K562 (cell line): ENCODE measurements around the gene PHF20. TPM values are rescaled to one million over a fixed set of nuclear protein-coding genes. Genes with fewer than 3 reads are reported as not detected.

Experiments used
- ARID2 ChIP-seq: fragments of 450-650 bp; IDR thresholded peaks from 2 replicates; pipeline ENCODE4 v1.6.1; 2017; ENCODE audit warnings: antibody characterized with exemption, mild to moderate bottlenecking
- ATF1 ChIP-seq, 2 experiments: fragments of 450-650 bp in 1 of 2; IDR thresholded peaks; 2 replicates each; pipeline ENCODE4 v1.6.1; 2016; ENCODE audit warnings: missing compliant biosample characterization in 1 of 2, missing genetic modification characterization in 1 of 2
- CREBBP ChIP-seq: IDR thresholded peaks from one replicate; pipeline ENCODE4 v1.6.1; 2012; ENCODE audit warnings: low read depth, mild to moderate bottlenecking, control low read depth, inconsistent platforms, low read length
- CREM ChIP-seq: IDR thresholded peaks from 2 replicates; pipeline ENCODE4 v1.6.1; 2014; ENCODE audit warnings: antibody characterized with exemption, low read depth
- GATAD2B ChIP-seq: fragments of 450-650 bp; IDR thresholded peaks from 2 replicates; pipeline ENCODE4 v1.6.1; 2017; ENCODE audit warnings: mild to moderate bottlenecking, borderline replicate concordance
- KDM1A ChIP-seq, 2 experiments: fragments of 450-650 bp; IDR thresholded peaks; 2 replicates each; pipeline ENCODE4 v1.6.1; 2016; ENCODE audit warnings: mild to moderate bottlenecking in 2 of 2
- KLF1 ChIP-seq: fragments of 450-650 bp; IDR thresholded peaks from 2 replicates; pipeline ENCODE4 v1.6.1; 2016; ENCODE audit warnings: missing genetic modification characterization, missing compliant biosample characterization
- KLF10 ChIP-seq: fragments of 250-450 bp; sonication (Bioruptor Pico); IDR thresholded peaks from 2 replicates; pipeline ENCODE4 v1.6.1; 2021; ENCODE audit warnings: matching md5 sums
- NUFIP1 ChIP-seq: fragments of 450-650 bp; IDR thresholded peaks from 2 replicates; pipeline ENCODE4 v1.6.1; 2018; ENCODE audit not compliant: partially characterized antibody
- PTRF ChIP-seq: fragments of 450-650 bp; IDR thresholded peaks from 2 replicates; pipeline ENCODE4 v1.6.1; 2016; ENCODE audit warnings: mild to moderate bottlenecking, missing genetic modification characterization, missing compliant biosample characterization
- RBFOX2 ChIP-seq: fragments of 200-400 bp; formaldehyde crosslinking; IDR thresholded peaks from 2 replicates; pipeline ENCODE4 v1.6.1; 2017; ENCODE audit warnings: low read depth, mild to moderate bottlenecking, low read length, moderate library complexity
- RCOR1 ChIP-seq, 2 experiments: IDR thresholded peaks; 2 replicates each; pipeline ENCODE4 v1.6.1; 2012; ENCODE audit warnings: low read depth in 2 of 2, low read length in 2 of 2, borderline replicate concordance in 1 of 2, improper control_type of control experiment in 1 of 2
- SIN3A ChIP-seq, 2 experiments: fragments of 150-350 bp in 1 of 2; IDR thresholded peaks; 2 replicates each; pipeline ENCODE4 v1.6.1; 2011 to 2016; ENCODE audit warnings: borderline replicate concordance in 2 of 2, low read depth in 2 of 2, low read length in 2 of 2, mild to moderate bottlenecking in 2 of 2, moderate library complexity in 2 of 2; ENCODE audit not compliant: control insufficient read depth in 1 of 2
- SRSF7 ChIP-seq: fragments of 200-400 bp; formaldehyde crosslinking; optimal IDR thresholded peaks from 2 replicates; pipeline ENCODE3; 2017; ENCODE audit warnings: mild to moderate bottlenecking, low read depth, low read length
- ZKSCAN8 ChIP-seq: fragments of 200-800 bp; sonication (Bioruptor generic); IDR thresholded peaks from 2 replicates; pipeline ENCODE4 v1.6.1; 2016; ENCODE audit warnings: missing genetic modification characterization, missing compliant biosample characterization
- ZNF143 ChIP-seq: sonication (generic); formaldehyde crosslinking; IDR thresholded peaks from 2 replicates; pipeline ENCODE4 v1.9.0; 2022; ENCODE audit warnings: mild to moderate bottlenecking, missing genetic modification reagents
- ZNF146 ChIP-seq: IDR thresholded peaks from one replicate; pipeline ENCODE4 v1.6.1; 2018; ENCODE audit warnings: missing compliant biosample characterization; ENCODE audit not compliant: unreplicated experiment
- ZNF23 ChIP-seq: fragments of 250-450 bp; sonication (Bioruptor Pico); IDR thresholded peaks from 2 replicates; pipeline ENCODE4 v1.4.0; 2020; ENCODE audit warnings: mild to moderate bottlenecking
- ZNF644 ChIP-seq: fragments of 200-800 bp; sonication (Bioruptor generic); IDR thresholded peaks from 2 replicates; pipeline ENCODE4 v1.6.1; 2016; ENCODE audit warnings: low read depth, missing genetic modification characterization, missing compliant biosample characterization
- ZNF780A ChIP-seq: fragments of 250-450 bp; sonication (Bioruptor Pico); IDR thresholded peaks from 2 replicates; pipeline ENCODE4 v1.5.0; 2021; ENCODE audit warnings: mild to moderate bottlenecking
- polyA plus RNA-seq, 8 experiments: library from polyadenylated mRNA; depleted of rRNA in 4 of 8; stranded (reverse) in 5 of 8; unstranded in 3 of 8; fragments of >200 nt; fragmentation: Nextera tagmentation in 2 of 8; fragmentation: Illumina TruSeq in 1 of 8; extraction: Ambion mirVana in 2 of 8; extraction: Trizol in 1 of 8; gene quantifications; 2 replicates each; pipeline versions ENCODE4 v1.2.1 to v1.2.3, GENCODE V29; 2011 to 2014; ENCODE audit warnings: inconsistent platforms in 1 of 8, missing spikeins in 1 of 8
- total RNA-seq, 7 experiments: library from RNA; depleted of rRNA in 6 of 7; stranded (reverse); fragments of >200 nt in 6 of 7; fragmentation: Illumina TruSeq in 2 of 7; extraction: Trizol in 2 of 7; gene quantifications; 2 replicates each; pipeline versions ENCODE4 v1.2.1 to v1.2.3, GENCODE V29; 2011 to 2021; ENCODE audit warnings: low replicate concordance in 1 of 7
- TF ChIP-seq, protein P1 (sequence below): sonication (generic); formaldehyde crosslinking; IDR thresholded peaks from 2 replicates; pipeline ENCODE4 v1.9.0; 2022; ENCODE audit warnings: mild to moderate bottlenecking, missing genetic modification reagents
- TF ChIP-seq, protein P2 (sequence below): fragments of 450-650 bp; formaldehyde crosslinking; IDR thresholded peaks from 2 replicates; pipeline ENCODE4 v1.4.0; 2020; ENCODE audit warnings: mild to moderate bottlenecking, moderate library complexity
- TF ChIP-seq, protein P3 (sequence below): fragments of 250-450 bp; sonication (Bioruptor Pico); IDR thresholded peaks from 2 replicates; pipeline ENCODE4 v1.4.0; 2020; ENCODE audit warnings: mild to moderate bottlenecking, moderate library complexity
- TF ChIP-seq, protein P4 (sequence below): fragments of 450-650 bp; IDR thresholded peaks from 2 replicates; pipeline ENCODE4 v1.6.1; 2016; ENCODE audit warnings: missing biosample characterization, missing genetic modification characterization

Gene PHF20
- total and polyA plus RNA-seq, 9 of the 15 experiments (the other 6 are each of a cell fraction or from before 2014, with no cell fraction given): 49.9 to 196 (median 70.7) TPM

DNA sequence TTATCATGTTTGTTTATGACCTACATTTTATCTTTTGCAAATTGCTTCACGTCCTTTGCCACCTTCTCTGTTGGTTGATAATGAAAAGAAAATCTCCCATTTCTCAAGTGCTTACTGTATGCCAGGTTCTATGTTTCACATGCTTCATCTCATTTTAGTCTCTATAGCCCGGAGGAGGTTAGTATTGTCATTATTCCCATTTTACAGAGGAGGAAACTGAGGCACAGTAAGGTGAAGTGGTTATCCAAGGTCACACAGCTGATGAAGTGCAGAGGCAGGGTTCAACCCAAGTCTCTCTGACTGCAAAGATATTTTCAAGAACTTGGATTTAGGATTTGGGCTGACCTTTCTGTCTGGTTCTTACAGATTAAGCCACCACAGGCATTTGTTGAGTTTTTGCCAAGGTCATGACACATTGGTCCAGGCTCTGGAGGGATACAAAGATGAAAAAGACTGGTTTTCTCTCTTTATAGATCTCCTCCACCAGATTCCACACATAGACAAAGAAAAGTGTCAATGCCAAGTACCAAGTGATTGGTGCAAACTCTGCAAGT is 217.2 kb downstream of the PHF20 start (continued):
- TF ChIP-seq, protein P1, sequence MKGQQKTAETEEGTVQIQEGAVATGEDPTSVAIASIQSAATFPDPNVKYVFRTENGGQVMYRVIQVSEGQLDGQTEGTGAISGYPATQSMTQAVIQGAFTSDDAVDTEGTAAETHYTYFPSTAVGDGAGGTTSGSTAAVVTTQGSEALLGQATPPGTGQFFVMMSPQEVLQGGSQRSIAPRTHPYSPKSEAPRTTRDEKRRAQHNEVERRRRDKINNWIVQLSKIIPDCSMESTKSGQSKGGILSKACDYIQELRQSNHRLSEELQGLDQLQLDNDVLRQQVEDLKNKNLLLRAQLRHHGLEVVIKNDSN: no peak
- TF ChIP-seq ATF1 (CRISPR knock-in tag; IDR thresholded peaks at IDR 0.05) (no peak), ATF1 (tag; IDR thresholded peaks at IDR 0.05) (no peak), CREM (no peak), SIN3A (IDR thresholded peaks at IDR 0.05; ENCODE audit: borderline replicate concordance in 2 of 2, control insufficient read depth in 1 of 2, low read depth in 2 of 2, low read length in 2 of 2) (no peak), KDM1A (IDR thresholded peaks at IDR 0.05) (peak; percentile 68 to 75; a peak in 3 of 4 replicates), ZNF780A (CRISPR knock-in tag) (no peak), ZNF644 (no peak), ZNF23 (CRISPR knock-in tag) (no peak), ZKSCAN8 (CRISPR knock-in tag) (no peak), PTRF (tag) (no peak), KLF10 (CRISPR knock-in tag) (no peak), SRSF7 (no peak), KLF1 (tag) (no peak), RBFOX2 (no peak), NUFIP1 (no peak), CREBBP (no peak), ZNF146 (CRISPR knock-in tag) (no peak), RCOR1 (IDR thresholded peaks at IDR 0.05; ENCODE audit: borderline replicate concordance in 1 of 2, low read depth in 2 of 2, low read length in 2 of 2) (no peak), ARID2 (no peak), ZNF143 (CRISPR knock-in tag) (no peak), GATAD2B (no peak)
- TF ChIP-seq, protein P2, sequence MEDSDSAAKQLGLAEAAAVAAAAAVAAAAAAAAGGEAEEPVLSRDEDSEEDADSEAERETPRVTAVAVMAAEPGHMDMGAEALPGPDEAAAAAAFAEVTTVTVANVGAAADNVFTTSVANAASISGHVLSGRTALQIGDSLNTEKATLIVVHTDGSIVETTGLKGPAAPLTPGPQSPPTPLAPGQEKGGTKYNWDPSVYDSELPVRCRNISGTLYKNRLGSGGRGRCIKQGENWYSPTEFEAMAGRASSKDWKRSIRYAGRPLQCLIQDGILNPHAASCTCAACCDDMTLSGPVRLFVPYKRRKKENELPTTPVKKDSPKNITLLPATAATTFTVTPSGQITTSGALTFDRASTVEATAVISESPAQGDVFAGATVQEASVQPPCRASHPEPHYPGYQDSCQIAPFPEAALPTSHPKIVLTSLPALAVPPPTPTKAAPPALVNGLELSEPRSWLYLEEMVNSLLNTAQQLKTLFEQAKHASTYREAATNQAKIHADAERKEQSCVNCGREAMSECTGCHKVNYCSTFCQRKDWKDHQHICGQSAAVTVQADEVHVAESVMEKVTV (CRISPR knock-in tag): no peak
- TF ChIP-seq, protein P3, sequence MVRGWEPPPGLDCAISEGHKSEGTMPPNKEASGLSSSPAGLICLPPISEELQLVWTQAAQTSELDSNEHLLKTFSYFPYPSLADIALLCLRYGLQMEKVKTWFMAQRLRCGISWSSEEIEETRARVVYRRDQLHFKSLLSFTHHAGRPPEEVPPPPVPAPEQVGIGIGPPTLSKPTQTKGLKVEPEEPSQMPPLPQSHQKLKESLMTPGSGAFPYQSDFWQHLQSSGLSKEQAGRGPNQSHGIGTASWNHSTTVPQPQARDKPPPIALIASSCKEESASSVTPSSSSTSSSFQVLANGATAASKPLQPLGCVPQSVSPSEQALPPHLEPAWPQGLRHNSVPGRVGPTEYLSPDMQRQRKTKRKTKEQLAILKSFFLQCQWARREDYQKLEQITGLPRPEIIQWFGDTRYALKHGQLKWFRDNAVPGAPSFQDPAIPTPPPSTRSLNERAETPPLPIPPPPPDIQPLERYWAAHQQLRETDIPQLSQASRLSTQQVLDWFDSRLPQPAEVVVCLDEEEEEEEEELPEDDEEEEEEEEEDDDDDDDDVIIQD: no peak
- TF ChIP-seq, protein P4, sequence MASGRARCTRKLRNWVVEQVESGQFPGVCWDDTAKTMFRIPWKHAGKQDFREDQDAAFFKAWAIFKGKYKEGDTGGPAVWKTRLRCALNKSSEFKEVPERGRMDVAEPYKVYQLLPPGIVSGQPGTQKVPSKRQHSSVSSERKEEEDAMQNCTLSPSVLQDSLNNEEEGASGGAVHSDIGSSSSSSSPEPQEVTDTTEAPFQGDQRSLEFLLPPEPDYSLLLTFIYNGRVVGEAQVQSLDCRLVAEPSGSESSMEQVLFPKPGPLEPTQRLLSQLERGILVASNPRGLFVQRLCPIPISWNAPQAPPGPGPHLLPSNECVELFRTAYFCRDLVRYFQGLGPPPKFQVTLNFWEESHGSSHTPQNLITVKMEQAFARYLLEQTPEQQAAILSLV (tag): no peak
